OCI-M2 (cell line): ENCODE results near the gene PRDM16.

Source experiments
- DNase-seq: peaks from one replicate; lab custom pipeline; 2025; ENCODE audit not compliant: unreplicated experiment; lab: John Stamatoyannopoulos, UW

Gene PRDM16

DNA sequence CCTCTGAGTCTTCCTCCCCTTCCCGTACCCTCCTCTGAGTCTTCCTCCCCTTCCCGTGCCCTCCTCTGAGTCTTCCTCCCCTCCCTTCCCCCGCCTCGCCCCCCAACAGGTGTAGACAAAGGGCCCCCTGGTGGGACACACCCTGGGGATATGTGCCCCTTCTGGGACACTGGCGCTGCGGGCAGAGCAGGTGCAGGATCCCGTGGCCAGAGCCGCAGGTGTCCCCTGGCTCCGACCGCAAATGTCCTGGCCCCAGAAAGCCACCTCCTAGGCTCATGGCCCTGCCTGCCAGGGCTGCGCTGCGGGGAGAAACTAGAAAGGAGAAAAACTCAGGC is 334.0 kb downstream of the PRDM16 start:
- no peak for DNase-seq

DNA sequence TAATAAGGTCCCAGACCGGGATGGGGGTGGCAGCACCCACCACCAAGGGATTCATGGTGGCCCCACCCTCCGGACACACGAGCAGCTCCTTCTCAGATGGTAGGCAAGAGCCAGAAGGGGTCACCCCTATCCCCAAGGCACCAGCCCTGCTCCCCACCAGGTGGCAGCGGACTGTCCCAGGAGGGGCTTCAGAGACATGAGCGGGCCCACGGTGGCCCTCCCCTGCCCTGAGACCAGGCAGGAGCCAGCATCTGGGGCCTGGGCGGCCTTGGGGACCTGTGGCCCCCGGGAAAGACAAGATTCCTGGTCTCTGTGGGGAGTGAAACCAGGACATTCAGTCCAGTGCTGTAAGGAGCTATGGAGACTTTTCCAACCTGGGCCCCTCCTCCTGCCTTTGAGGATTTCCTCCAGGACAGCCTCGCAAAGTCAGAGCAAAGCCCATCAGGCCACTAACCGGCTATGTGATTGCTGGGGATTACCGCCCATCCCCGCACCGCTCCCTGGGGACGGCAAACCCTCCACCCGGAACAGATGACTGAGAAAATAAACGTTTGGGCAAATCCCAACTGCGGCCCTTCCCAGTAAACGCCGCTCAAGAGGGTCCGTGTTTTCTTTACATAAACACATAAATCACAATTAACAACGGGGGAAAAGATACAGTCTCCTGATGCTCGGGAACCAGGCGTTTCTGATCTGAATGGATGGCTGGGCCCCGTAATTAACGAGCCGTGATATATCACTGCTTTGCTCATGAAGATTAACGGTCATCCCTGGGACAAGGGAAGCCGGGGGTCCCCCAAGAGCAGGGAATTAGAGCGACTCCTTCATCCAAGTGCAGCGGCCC is 334.6 kb downstream of the PRDM16 start:
- no peak for DNase-seq

DNA sequence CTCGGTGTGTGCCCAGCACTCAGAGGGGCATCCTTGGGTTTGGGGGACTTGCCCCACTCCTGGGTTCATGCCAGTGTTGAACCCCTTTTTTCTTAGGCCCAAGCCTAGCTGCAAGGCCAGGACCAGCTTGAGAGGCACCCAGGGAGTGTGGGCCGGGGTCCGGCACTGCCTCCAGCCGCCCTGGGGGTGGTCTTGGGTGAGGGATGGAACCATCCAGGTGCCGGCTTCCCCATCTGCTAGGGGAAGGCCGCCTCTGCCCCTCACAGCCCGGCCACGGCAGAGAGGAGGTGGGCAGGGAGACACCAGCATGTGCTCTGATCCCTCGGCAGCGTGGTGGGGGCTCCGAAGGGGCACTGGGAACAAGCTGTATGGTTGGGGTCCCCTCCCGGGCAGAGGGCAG is 335.3 kb downstream of the PRDM16 start:
- DNase-seq, result no peak

DNA sequence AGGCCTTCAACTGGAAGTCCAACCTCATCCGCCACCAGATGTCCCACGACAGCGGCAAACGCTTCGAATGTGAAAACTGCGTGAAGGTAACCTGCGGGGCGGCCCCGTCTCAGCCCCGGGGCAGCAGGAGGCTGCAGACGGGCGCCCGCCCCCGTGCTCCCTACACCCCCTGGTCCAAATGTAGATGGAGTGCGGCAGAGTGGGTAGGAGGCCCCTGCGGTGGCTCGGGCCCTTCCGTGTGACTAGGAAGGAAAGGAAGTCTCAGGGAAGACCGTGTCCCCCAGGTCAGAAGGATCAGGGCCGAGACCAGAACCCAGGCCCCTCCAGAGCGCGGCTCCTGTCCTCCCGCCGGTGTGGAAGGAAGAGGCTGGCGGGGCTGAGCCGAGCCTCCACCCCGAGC is 335.8 kb downstream of the PRDM16 start:
- no peak for DNase-seq

DNA sequence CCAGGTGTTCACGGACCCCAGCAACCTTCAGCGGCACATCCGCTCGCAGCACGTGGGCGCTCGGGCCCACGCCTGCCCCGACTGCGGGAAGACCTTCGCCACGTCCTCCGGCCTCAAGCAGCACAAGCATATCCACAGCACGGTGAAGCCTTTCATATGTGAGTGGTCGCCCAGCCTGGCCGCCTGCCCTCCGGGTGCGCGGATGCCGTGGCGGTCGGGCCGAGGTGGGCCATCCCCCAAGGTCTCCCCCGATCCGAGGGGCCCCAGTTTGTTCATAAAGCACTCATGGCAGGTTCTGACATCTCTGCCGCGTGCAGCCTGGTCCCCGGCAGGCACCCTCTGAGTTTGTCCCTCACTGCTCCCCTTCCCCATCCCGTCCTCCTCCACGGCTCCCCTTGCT is 336.5 kb downstream of the PRDM16 start:
- no peak for DNase-seq

DNA sequence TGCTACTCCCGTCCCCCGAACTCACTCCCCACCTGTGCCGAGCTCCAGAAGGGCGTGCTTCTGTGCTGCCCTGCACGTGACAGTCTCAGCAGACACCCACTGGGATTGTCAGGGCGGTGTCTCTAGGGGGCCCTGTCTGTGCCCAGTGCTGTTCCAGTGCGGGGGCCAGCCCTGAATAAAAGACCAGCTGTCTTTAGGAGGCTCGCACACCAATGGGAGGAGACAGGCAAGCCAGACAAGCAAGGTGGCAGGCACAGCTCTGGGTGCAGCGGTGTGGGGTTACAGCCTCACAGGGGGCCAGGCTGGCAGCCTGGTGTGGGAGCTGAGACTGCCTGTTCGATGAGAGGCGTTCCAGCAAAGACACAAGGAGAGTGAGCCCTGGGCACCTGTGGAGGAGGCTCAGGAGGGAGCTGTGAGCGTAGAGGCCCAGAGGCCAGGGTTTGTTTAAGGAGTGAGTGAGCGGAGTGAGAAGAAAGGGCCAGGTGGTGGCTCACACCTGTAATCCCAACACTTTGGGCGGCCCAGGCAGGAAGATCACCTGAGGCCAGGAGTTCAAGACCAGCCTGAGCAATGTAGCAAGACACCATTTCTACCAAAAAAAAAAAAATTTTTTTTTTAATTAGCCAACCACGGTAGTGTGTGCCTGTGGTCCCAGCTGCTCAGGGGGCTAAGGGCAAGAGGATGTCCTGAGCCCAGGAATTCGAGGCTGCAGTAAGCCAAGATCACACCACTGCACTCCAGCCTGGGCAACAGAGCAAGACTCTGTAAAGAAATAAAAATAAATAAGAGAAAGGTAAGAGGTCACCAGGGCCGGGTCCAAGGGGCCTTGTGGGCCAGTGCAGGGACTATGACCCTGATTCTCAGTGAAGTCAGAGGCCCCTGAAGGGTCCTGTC is 337.2 kb downstream of the PRDM16 start:
- no peak for DNase-seq

DNA sequence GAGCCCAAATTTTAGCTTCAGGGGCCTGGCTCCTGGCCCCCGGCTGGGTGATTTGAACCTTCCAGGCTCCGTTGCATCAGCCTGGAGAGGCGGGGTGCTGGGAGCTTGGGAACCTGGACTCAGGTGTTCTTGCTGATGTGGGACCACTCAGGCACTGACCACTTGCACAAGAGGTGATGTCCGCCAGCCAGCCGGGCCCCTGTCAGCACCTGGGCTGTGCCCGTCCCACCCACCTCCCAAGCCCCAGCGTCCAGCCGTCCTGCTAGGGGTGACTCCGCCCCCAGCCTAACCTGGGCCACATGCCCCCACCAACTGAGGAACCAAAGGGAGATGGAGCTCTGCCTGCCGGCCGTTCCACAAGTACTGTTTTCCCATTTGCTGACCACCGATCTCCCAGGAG is 338.0 kb downstream of the PRDM16 start:
- DNase-seq, result no peak

DNA sequence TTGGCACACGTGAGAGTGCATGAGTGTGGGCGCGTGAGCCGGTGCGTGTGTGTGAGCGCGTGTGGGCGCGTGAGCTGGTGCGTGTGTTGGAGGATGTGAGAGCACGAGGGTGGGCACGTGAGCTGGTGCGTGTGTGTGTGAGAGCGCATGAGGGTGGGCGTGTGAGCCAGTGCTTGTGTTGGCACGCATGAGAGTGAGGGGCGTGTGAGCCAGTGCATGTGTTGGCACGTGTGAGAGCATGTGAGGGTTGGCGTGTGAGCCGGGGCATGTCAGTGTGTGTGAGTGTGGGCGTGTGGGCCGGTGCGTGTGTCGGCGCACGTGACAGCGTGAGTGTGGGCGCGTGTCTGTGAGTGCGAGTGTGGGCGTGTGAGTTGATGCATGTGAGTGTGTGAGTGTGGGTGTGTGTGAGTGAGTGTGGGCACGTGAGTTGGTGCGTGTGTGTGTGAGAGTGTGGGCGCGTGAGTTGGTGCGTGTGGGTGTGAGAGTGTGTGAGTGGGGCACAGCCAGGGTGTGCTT is 339.8 kb downstream of the PRDM16 start:
- DNase-seq, result no peak

DNA sequence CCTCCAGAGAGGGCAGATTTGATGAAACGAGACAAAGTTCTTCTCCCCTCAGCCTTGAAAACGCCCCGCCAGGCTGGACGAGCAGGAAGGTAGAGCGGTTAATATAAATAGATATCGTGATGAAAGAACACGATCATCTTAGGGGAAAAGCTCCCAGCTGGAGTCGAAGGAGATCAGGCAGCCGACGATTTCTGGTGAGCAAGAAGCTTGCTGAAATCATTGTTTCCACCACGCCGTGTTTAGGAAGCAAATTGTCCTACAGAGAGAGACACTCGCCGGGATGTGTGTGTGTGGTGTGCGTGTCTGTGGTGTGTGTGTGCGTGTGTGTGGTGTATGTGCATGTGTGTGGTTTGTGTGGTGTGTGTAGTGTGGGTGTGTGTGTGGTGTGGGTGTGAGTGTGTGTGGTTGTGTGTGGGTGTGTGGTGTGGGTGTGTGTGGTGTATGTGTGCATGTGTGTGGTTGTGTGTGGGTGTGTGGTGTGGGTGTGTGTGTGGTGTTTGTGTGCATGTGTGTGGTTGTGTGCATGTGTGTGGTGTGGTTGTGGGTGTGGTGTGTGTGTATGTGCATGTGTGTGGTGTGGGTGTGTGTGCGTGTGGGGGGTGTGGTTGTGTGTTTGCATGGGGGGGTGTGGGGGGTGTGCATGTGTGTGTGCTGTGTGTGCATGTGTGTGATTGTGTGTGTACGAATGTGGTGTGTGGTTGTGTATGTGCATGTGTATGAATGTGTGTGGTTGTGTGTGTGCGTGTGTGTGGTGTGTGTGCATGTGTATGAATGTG is 340.6 kb downstream of the PRDM16 start:
- DNase-seq, result no peak

DNA sequence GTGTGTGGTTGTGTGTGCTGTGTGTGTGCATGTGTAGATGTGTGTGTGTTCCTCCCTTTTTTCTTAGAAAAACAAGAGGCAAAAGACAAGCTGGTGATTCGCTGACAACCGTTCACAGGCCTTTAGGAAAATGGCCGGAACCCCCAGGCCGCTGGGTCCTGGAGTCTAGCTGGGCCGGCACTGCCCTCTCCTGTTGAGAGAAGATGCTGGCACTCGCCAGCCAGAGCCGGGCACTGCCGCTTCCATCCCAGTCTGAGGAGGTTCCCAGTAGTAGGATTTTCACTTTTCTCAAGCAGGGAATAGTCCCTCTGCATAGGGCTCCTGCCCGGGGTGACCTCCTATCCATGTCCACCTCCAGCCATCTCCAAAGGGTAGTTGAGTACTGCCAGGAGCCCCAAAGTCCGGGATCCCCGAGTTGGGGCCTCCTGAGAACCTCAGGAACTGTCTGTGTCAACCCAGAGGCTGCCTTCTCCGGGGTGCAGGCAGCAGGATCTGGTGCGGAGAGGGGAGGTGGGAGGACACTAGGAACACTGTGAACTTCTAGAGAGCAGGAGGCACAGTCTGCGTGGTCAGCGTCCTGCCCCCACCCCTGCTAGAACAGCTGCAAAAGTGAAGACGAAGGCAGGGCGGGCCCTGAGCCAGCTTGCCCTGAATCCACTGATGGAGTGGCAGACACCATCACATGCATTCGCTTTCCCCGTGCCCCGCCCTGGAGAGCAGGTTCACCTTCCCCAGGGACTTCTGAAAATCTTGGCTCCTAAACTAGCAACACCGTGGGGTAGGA is 341.3 kb downstream of the PRDM16 start:
- DNase-seq, result no peak

DNA sequence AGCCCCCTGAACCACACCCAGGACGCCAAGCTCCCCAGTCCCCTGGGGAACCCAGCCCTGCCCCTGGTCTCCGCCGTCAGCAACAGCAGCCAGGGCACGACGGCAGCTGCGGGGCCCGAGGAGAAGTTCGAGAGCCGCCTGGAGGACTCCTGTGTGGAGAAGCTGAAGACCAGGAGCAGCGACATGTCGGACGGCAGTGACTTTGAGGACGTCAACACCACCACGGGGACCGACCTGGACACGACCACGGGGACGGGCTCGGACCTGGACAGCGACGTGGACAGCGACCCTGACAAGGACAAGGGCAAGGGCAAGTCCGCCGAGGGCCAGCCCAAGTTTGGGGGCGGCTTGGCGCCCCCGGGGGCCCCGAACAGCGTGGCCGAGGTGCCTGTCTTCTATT is 342.8 kb downstream of the PRDM16 start:
- no peak for DNase-seq

DNA sequence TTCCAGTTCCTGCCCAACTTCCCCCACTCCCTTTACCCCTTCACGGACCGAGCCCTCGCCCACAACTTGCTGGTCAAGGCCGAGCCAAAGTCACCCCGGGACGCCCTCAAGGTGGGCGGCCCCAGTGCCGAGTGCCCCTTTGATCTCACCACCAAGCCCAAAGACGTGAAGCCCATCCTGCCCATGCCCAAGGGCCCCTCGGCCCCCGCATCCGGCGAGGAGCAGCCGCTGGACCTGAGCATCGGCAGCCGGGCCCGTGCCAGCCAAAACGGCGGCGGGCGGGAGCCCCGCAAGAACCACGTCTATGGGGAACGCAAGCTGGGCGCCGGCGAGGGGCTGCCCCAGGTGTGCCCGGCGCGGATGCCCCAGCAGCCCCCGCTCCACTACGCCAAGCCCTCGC is 343.4 kb downstream of the PRDM16 start:
- no peak for DNase-seq

DNA sequence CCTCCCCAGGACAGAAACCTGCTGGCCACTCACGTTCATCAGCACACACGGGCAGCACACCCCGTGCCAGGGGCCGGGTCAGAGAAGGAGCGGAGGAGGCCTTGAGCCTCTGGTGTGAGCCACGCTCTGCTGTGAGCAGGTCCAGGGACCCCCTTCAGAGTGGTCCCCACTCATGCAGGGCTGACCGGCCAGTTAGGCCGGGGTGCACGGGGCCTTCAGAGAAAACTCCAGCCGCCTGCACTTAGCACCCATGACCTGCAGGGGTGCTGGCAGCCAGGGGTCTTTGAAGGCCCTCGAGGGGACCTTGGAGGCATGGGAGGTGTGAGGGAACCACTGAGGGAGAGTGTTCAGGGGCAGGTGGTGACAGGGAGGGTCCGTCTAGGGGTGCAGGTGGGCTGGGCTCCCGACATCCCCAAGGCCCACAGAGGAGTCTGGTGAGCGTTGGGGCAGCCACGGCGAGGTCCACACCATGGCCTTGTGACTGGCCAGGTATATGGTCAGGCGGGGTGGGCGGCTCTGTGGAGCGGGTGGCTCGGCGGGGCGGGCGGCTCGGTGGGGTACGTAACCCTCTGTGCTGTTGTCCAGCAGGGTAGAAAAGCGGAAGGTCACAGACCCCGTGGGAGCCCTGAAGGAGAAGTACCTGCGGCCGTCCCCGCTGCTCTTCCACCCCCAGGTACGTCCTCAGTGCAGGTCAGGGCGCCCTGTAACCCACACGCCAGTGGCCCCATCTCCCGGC is 345.1 kb downstream of the PRDM16 start:
- no peak for DNase-seq

DNA sequence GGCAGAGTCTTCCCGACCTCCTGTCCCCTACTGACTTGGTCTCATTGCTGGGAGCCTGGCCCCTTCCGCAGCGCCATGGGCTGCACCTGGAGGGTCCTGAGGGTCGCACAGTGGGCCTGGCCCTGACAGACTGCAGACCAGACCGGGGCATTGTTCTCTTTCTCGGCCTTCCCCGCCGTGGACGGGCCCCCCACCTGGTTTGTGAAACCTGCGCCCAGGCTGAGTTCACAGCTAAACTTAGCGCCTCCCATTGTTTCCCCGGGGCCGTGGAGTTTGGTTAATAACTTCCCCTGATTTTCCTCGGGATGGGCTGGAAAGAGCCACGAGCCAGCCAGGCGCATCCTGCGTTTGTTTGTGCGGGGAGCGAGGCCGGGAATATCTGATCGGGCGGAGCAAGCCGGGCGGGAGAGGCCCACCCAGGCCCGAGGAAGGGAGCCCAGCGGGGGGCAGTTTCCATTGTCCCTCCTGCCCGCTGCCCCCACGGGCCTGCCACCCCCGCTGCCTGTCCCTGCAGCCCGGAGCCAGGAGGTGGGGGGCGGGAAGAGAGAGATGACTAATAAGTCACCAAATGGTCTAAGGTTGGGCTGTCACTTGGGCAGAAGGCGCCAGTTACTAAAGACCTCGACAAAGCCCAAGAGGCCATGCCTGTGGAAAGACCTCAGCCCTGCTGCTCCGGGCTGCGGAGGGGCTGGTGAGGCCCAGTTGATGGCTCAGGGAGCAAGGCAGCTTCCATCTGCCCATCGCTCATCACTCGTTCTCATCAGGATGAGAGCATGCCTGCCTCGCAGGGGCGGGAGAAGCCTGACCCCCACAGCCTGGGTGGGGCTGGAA is 346.5 kb downstream of the PRDM16 start:
- DNase-seq, result no peak

DNA sequence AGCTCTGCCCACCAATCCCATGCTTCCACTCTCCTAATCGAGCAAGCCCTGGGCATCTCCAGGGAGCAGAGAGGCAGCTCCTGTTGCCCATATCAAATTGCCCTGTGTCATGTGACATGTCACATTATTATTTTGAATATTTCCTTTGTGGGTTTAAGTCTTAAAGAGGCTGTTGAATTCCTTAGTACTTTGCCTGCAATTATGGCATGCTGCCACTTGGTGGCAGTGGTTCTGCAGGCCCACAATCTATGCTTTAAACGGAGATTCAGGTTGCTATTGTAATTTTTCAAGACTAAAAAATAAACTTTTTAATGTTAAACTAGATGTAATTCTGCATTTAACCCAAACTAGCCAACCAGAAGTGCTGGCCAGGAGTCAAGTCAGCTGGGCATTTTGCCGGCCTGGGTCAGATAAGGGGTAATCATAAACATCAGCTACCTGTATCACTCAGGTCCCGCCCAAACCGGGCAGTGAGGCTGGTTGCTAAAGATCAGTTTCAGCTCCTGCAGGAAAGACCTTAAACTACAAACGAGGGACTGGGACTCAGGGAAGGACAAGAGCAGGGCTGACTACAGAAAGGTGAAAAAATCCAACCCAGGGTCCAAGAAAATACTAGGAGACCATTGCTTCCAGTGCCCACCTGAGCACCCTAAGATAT is 348.2 kb downstream of the PRDM16 start:
- no peak for DNase-seq

DNA sequence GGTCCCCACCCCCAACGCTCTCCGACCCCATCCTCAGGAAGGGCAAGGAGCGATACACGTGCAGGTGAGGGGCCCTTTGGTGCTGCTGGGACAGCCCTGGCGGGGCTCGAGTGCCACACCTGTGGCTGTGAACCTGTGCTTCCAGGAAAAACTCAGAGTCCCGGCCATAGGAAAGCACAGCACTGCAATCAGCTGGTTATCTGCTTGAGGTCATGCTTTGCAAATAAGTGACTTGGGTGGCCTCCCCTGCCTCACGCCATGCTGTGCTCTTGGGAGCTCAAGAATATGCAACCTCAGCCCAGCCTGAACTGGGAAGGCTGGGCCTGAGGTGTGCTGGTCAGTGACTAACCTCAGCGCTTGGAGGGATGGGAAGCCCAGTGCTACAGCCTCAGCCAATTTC is 348.9 kb downstream of the PRDM16 start:
- no peak for DNase-seq

DNA sequence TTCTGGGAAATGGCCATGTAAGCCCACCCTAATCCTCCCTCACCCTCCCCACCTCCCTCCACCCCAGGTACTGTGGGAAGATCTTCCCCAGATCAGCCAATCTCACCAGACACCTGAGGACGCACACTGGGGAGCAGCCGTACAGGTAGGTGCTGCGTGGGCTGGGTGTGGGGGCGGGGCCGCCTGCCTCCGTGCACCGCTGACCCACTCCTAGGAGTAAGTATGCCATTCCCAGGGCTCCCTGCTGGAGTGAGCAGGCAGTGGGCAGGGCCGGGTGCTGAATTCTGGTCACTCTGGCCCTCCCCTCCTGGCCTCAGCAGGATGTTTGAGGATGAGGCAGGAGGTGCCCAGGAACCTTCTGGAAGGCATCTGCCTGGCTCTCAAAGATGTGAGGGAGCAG is 349.6 kb downstream of the PRDM16 start:
- DNase-seq, result no peak

DNA sequence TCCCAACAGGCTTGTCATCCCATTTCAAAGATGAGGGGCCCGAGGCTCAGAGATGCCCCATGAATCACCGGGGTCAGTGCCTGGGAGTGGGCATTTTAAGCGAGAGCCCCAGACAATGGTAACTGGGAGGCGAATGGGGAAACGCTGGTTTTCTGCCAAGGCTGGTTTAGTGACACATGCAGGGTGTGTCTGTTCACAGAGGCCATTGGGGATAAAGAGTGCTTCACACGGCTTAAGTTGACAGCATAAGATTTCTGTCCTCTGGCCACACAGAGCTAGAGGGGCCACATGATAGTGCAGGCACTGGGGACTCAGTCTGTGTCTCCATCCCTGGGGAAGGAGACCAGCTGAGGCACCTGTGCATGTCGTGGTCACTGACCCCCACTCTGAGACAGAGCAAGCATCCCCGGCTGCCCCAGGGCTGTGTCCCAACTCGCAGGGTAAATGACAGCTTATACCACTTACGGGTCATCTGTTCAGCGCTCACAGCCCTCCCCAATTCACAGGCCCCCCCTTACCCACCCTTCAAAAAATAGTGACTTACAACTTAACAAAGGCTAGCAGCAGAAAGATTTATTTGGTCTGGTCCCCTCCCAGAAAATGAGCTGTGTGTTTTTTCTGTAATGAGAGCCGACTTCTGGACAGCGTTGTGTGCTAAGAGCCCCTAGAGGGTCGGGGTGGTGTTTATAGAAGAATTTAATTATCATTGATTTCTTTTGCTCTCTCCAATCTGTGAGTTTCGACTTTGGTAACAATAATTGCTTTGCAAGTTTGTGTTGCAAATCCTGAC is 350.6 kb downstream of the PRDM16 start:
- no peak for DNase-seq
